LNCaP clone FGC (cell line): ENCODE results near the gene SENP6.
"Not testable (repeated sequence)": the region's sequence is repeated elsewhere in the genome, so short reads cannot be mapped to it uniquely, and the experiment has no call there.

Experiments used
- DNase-seq: peaks from one replicate; pipeline ENCODE4 v3.0.0-alpha.2; 2011; ENCODE audit warnings: low read depth
- H3K4me3 ChIP-seq: 2 replicates; pipeline ENCODE4 v1.5.1; 2011; ENCODE audit warnings: mild to moderate bottlenecking, low read depth, low read length, control low read depth
- TF ChIP-seq, protein P1 (sequence below): IDR thresholded peaks from 2 replicates; pipeline ENCODE4 v1.5.1; 2012; ENCODE audit warnings: mild to moderate bottlenecking; ENCODE audit not compliant: control insufficient read depth, insufficient read depth; ENCODE audit errors: extremely low read depth

SENP6 gene

DNA sequence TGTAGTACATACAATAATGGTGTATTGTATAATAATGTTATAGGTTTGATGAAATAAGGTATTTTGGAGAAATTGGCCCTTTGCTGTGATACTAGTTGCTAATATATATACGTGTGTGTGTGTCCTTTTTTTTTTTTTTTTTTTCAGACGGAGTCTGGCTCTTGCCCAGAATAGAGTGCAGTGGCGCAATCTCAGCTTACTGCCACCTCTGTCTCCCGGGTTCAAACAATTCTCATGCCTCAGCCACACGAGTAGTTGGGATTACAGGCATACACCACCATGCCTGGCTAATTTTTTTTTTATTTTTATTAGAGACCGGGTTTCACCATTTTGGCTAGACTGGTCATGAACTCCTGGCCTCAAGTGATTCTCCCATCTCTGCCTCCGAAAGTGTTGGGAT, 23.3 kb downstream of the SENP6 start:
- H3K4me3 ChIP-seq, result no peak overlapping the region
- TF ChIP-seq, protein P1, sequence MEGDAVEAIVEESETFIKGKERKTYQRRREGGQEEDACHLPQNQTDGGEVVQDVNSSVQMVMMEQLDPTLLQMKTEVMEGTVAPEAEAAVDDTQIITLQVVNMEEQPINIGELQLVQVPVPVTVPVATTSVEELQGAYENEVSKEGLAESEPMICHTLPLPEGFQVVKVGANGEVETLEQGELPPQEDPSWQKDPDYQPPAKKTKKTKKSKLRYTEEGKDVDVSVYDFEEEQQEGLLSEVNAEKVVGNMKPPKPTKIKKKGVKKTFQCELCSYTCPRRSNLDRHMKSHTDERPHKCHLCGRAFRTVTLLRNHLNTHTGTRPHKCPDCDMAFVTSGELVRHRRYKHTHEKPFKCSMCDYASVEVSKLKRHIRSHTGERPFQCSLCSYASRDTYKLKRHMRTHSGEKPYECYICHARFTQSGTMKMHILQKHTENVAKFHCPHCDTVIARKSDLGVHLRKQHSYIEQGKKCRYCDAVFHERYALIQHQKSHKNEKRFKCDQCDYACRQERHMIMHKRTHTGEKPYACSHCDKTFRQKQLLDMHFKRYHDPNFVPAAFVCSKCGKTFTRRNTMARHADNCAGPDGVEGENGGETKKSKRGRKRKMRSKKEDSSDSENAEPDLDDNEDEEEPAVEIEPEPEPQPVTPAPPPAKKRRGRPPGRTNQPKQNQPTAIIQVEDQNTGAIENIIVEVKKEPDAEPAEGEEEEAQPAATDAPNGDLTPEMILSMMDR, result no peak
- DNase-seq, result no peak

DNA sequence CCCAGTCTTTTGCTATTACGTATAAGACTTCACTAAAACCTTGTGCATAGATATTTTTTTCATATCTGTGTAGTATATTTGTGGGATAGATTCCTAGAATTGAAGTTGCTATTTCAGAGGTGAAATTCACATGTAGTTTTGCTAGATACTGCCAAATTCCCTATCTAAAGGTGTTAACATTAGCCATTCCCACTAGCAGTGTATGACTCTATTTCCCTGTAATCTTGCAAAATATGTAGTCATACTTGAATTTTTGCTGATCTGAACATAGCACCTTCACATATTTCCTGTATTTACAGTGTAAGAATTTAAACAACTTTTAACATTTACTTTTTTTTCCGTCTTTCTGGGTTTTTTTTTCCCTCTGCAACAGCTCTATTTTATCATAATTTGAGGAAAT, 24.9 kb downstream of the SENP6 start:
- H3K4me3 ChIP-seq, result no peak overlapping the region
- DNase-seq, result no peak
- TF ChIP-seq, protein P1, result no peak

DNA sequence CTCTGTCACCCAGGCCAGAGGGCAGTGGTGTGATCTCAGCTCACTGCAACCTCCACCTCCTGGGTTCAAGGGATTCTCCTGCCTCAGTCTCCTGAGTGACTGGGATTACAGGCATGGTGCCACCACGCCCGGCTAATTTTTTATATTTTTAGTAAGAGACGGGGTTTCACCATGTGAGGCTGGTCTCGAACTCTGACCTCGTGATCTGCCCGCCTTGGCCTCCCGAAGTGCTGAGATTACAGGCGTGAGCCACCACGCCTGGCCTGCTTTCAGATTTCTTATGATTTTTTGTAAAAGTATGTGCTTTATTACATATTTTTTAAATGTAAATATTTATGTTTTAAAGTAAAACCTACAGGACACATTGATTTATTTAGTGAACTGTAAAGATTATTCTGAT, 26.0 kb downstream of the SENP6 start:
- not testable (repeated sequence) for H3K4me3 ChIP-seq, DNase-seq

DNA sequence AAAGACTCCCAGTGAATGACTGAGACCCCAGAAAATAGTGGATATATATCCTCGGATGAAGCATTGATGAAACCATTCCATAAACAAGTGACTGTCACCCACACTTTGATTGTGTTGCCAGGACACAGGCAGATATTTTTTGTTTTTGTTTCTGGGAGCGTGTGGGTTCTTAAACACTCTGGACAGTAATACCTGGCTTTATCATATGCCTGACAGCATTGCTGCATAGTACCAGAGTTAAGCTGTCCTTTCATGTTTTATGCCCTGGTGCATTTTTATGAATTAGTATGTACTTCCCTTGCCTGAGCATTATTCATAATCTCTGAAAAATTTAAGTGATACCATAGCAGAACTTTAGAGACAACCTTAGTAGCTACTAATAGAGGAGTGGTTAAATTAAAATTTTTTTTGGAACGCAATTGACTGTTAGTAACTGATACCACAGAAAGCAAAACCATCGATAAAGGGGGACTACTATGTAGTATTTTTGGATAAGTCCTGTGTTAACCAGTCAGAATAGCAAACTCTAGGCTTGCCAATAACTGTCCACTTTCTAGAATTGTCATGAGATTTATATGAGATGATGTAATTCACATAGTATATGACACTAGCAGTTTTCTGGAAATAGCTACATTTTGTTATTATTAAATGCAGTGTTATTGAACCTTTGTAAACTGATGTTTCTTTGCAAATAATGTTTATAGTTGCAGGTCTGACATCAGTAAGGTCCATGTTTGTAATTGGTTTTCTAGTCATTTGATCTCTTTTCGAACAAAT, 30.4 kb downstream of the SENP6 start:
- no peak for DNase-seq
- no peak overlapping the region for H3K4me3 ChIP-seq
- TF ChIP-seq, protein P1, result no peak

DNA sequence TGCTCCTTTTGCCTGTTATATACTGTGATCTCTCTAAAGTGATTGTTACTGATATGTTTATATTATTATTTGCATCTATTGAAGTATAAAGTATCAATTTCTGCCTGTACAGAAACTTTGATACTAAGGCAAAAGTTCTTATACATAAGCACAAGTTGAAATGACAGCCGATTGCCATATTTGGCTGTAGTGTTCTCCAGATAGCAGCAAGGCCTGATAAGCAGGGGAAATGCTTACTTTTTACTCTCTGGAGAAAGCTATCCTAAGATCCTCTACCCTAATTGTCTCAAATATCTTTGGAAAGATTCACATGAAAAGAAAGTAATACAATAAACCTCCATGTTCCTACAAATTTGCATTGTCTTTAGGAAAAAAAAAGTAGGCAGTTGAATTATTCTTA, 31.4 kb downstream of the SENP6 start:
- DNase-seq, result no peak
- TF ChIP-seq, protein P1, result no peak
- no peak overlapping the region for H3K4me3 ChIP-seq

DNA sequence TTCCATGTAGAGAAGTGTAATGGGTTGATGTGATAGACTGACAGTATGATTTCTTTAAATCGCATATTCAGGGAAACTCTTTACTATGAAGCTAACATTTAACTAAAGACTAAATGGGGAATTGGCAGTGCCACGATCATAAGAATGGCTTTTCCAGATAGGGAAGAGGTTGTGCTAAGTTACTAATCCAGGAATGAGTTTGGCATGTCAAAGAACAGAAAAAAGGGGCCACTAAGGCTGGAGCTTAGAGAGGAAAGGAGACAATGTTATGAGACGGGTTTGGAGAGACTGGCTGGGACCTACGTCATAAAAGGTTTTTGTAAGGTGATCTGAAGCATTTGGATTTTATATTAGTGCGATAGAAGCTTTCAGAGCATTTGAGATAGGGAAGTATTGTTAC, 40.6 kb downstream of the SENP6 start:
- TF ChIP-seq, protein P1, result no peak

DNA sequence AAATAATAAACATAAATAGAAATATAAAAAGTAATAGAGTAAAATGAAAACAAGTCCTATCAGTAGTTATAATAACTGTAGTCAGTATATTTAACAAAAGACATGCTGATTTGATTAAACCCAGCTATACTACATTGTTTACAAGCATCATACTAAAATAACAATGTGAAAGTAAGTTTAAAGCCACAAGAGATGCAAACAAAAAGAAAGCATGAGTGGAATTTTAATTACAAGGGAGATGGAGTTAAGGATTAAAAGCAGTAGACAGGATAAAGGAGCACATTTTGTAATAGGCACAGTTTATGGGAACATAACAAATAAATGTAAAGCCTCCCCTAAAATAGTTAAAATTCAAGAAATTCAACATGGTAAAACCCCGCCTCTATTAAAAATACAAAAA, 41.5 kb downstream of the SENP6 start:
- no peak overlapping the region for H3K4me3 ChIP-seq
- DNase-seq, result no peak

More for the DNA sequence above, 40.6 kb downstream of the SENP6 start:
- DNase-seq, result no peak
- H3K4me3 ChIP-seq, result no peak overlapping the region

More for the DNA sequence above, 41.5 kb downstream of the SENP6 start:
- TF ChIP-seq, protein P1, result no peak
